BLaER1 treated with 17β-estradiol and CSF1 and Interleukin-3, amounts not matched to agents 10 nM and 100 nM (cell line): ENCODE results near the gene DDX1.
"Not testable (repeated sequence)": the region's sequence is repeated elsewhere in the genome, so short reads cannot be mapped to it uniquely, and the experiment has no call there.

ENCODE experiments used
- H3K27ac ChIP-seq, 11 experiments: shearing (Covaris generic); formaldehyde crosslinking; 2 replicates each; pipeline ENCODE4 v1.8.1; 2022
- H3K27me3 ChIP-seq, 11 experiments: shearing (Covaris generic); formaldehyde crosslinking; 2 replicates each; pipeline ENCODE4 v1.8.1; 2022
- H3K36me3 ChIP-seq, 11 experiments: shearing (Covaris generic); formaldehyde crosslinking; 2 replicates each; pipeline ENCODE4 v1.8.1; 2022
- H3K4me1 ChIP-seq, 10 experiments: shearing (Covaris generic); formaldehyde crosslinking; 2 replicates each; pipeline ENCODE4 v1.8.1; 2022
- H3K4me2 ChIP-seq, 11 experiments: shearing (Covaris generic); formaldehyde crosslinking; 2 replicates each; pipeline ENCODE4 v1.8.1; 2022
- H3K4me3 ChIP-seq, 10 experiments: shearing (Covaris generic); formaldehyde crosslinking; 2 replicates each; pipeline ENCODE4 v1.8.1; 2022
- H3K9ac ChIP-seq, 11 experiments: shearing (Covaris generic); formaldehyde crosslinking; 2 replicates each; pipeline ENCODE4 v1.8.1; 2022
- H3K9me3 ChIP-seq, 11 experiments: shearing (Covaris generic); formaldehyde crosslinking; replicated peaks in 1 of 11; 2 replicates each; pipeline ENCODE4 v1.8.1; 2022
- H4K20me1 ChIP-seq, 11 experiments: shearing (Covaris generic); formaldehyde crosslinking; 2 replicates each; pipeline ENCODE4 v1.8.1; 2022
- Cebpa-rat ChIP-seq, 11 experiments: shearing (Covaris generic); IDR thresholded peaks; 2 replicates each; pipeline ENCODE4 v1.8.1; 2022

Gene DDX1

GRCh38 chr2:15675456-15676195, 84.0 kb downstream of the DDX1 start:
- Histone ChIP-seq H3K9me3 (peaks cover 0 to 12% (median 7%) of the 10 kb centered on the region in 11 experiments; a peak in 8 of 22 replicates), H3K27ac (no peak overlapping the region), H3K4me1 (peaks cover 0 to 9% (median 5%) of the 10 kb centered on the region in 10 experiments; a peak in 9 of 20 replicates), H3K36me3 (no peaks in the 10 kb centered on the region), H3K4me3 (no peak overlapping the region), H3K4me2 (no peak overlapping the region), H4K20me1 (no peaks in the 10 kb centered on the region), H3K9ac (no peak overlapping the region), H3K27me3 (no peaks in the 10 kb centered on the region)
- no peak for TF ChIP-seq Cebpa-rat (IDR thresholded peaks at IDR 0.05)

- H3K4me3 ChIP-seq, result no peak overlapping the region
- no peaks in the 10 kb centered on the region for H4K20me1 ChIP-seq
- no peak for TF ChIP-seq Cebpa-rat (IDR thresholded peaks at IDR 0.05)
- H3K36me3 ChIP-seq, result no peaks in the 10 kb centered on the region
- H3K4me1 ChIP-seq, result peaks cover 0 to 9% (median 5%) of the 10 kb centered on the region in 10 experiments; a peak in 9 of 20 replicates
- no peak overlapping the region for H3K4me2 ChIP-seq
- H3K27ac ChIP-seq, result no peak overlapping the region
- H3K9me3 ChIP-seq, result peaks cover 0 to 14% (median 7%) of the 10 kb centered on the region in 11 experiments; a peak in 8 of 22 replicates
- H3K9ac ChIP-seq, result no peak overlapping the region
- no peaks in the 10 kb centered on the region for H3K27me3 ChIP-seq
Measured at GRCh38 chr2:15677141-15677843, 85.6 kb downstream of the DDX1 start.

GRCh38 chr2:15678346-15678745, 86.7 kb downstream of the DDX1 start:
- H3K9me3 ChIP-seq, result peaks cover 0 to 14% (median 7%) of the 10 kb centered on the region in 11 experiments; a peak in 8 of 22 replicates
- no peaks in the 10 kb centered on the region for H4K20me1 ChIP-seq
- no peak overlapping the region for H3K4me3 ChIP-seq
- peaks cover 0 to 8% (median 5%) of the 10 kb centered on the region in 10 experiments; a peak in 9 of 20 replicates for H3K4me1 ChIP-seq
- H3K36me3 ChIP-seq, result no peaks in the 10 kb centered on the region
- no peak overlapping the region for H3K9ac ChIP-seq
- no peaks in the 10 kb centered on the region for H3K27me3 ChIP-seq
- no peak overlapping the region for H3K4me2 ChIP-seq
- no peak overlapping the region for H3K27ac ChIP-seq
- TF ChIP-seq Cebpa-rat (IDR thresholded peaks at IDR 0.05), result no peak

- H3K27ac ChIP-seq, result no peak overlapping the region
- H3K9ac ChIP-seq, result no peak overlapping the region
- H3K4me1 ChIP-seq, result peaks cover 0 to 2% (median 2%) of the 10 kb centered on the region in 10 experiments; a peak in 9 of 20 replicates
Measured at GRCh38 chr2:15678909-15679308, 87.2 kb downstream of the DDX1 start.

GRCh38 chr2:15679386-15679924, 87.8 kb downstream of the DDX1 start:
- Histone ChIP-seq H3K27ac (no peak overlapping the region), H3K4me2 (no peak overlapping the region), H3K36me3 (no peaks in the 10 kb centered on the region), H3K9ac (no peak overlapping the region), H4K20me1 (no peaks in the 10 kb centered on the region), H3K4me1 (no peaks in the 10 kb centered on the region), H3K9me3 (peaks cover 0 to 14% (median 7%) of the 10 kb centered on the region in 11 experiments; a peak in 8 of 22 replicates), H3K27me3 (no peaks in the 10 kb centered on the region), H3K4me3 (no peak overlapping the region)
- no peak for TF ChIP-seq Cebpa-rat (IDR thresholded peaks at IDR 0.05)

More at GRCh38 chr2:15678909-15679308, 87.2 kb downstream of the DDX1 start:
- H3K27me3 ChIP-seq, result no peaks in the 10 kb centered on the region
- H3K4me2 ChIP-seq, result no peak overlapping the region
- no peak overlapping the region for H3K4me3 ChIP-seq
- H3K36me3 ChIP-seq, result no peaks in the 10 kb centered on the region
- no peak for TF ChIP-seq Cebpa-rat (IDR thresholded peaks at IDR 0.05)
- H4K20me1 ChIP-seq, result no peaks in the 10 kb centered on the region
- H3K9me3 ChIP-seq, result peaks cover 0 to 14% (median 7%) of the 10 kb centered on the region in 11 experiments; a peak in 8 of 22 replicates

GRCh38 chr2:15680132-15680531, 88.5 kb downstream of the DDX1 start:
- H3K4me3 ChIP-seq, H3K27ac ChIP-seq, H3K4me2 ChIP-seq, H3K4me1 ChIP-seq, H3K36me3 ChIP-seq, H3K9ac ChIP-seq, H4K20me1 ChIP-seq, H3K27me3 ChIP-seq: not testable (repeated sequence)
- H3K9me3 ChIP-seq, result peaks cover 0 to 14% (median 7%) of the 10 kb centered on the region in 11 experiments; a peak in 8 of 22 replicates
